GM19043 (cell line): ENCODE measurements around the gene CLEC19A.
"Not testable (repeated sequence)": the region's sequence is repeated elsewhere in the genome, so short reads cannot be mapped to it uniquely, and the experiment has no call there.

ENCODE experiments used
- ATAC-seq: cut with Tn5 transposase; IDR thresholded peaks from one replicate; pipeline ENCODE4 v1.9.1; 2021; ENCODE audit warnings: low read depth; ENCODE audit not compliant: unreplicated experiment

CLEC19A gene

DNA sequence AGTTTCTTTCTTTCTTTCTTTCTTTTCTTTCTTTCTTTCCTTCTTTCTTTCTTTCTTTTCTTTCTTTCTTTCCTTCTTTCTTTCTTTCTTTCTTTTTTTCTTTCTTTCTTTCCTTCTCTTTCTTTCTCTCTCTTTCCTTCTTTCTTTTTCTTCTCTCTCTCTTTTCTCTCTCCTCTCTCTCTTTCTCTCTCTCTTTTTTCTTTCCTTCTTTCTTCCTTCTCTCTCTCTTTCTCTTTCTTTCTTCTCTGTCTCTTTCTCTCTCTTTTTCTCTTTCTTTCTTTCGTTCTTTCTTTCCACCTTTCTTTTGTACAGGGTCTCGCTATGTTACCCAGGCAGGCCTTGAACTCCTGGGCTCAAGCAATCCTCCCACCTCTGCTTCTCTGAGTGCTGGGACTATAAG is 35.7 kb downstream of the CLEC19A start:
- not testable (repeated sequence) for ATAC-seq

DNA sequence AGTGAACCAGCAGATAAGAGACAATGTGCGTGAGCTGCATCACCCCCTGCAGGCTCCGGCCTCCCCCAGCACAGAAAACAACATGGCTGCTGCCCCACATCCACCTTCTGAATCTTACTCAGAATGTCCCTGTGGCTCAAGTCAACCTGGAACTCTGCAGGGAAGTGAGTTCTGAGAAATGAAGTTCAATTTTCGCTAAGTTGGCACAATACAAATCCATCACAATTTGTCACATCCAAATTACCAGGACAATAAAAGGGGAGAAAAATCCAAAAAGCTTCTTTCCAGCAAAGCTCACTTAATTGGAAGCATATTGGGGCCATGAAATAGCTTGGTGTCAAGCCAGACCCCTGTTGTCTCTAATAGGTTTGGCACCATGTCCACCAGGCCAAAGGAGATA is 38.1 kb downstream of the CLEC19A start:
- no peak for ATAC-seq

DNA sequence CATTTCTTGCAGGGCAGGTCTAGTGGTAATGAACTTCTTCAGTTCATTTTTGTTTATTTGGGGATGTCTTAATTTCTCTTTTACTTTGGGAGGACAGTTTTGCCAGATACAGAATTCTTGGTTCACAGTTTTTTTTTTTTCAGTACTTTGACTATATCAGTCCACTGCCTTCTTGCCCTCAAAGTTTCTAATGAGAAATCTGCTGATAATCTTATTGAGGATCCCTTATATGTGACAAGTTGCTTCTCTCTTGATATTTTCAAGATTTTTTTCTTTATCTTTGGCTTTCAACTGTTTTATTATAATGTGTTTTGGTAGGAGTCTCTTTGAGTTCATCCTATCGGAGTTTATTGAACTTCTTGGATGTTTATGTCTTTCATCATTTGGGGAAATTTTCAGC is 42.8 kb downstream of the CLEC19A start:
- ATAC-seq, result no peak

DNA sequence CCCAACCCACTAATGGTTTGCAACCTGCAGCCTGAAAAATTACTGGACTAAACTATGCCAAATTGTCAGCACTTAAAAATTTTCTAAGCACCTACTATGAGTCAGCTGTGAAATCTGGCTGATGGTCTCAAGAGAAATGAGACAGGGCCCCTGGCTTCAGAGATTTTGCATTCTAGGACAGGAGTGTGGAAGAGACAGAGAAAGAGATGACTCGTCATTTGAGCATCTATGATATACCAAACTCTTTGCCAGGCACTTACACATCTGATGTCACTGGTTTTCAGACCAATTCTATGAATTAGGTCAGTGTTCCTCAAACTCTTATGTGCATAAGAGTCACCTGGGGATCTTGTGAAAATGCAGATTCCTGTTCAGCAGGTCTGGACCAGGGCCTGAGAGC is 44.4 kb downstream of the CLEC19A start:
- ATAC-seq, result no peak

DNA sequence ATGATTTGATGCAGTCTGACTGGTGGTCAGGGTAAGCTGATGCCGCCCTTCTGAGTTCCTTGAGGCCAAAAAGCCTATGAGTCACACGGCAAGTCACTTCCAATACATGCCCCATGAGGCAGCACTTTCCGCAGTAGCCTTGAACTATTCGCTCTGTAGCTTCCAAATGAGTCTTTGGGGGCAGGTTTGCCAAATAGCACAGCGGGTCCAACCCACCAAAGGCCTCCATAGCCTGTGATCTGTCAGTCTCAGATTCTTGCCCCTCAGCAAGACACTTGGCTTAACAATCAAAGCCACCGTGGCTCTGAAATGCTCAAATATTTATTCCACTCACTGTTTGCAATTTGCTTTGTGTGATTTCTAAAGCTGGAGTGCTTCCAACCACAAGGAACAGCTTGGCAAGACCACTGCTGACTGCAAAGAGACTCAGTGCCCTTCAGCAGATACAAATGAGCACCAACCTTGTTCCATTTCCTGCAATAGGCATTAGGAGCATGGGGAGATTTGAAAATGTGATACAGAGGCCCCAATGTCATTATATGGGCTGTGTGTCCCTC is 45.4 kb downstream of the CLEC19A start:
- ATAC-seq, result no peak

DNA sequence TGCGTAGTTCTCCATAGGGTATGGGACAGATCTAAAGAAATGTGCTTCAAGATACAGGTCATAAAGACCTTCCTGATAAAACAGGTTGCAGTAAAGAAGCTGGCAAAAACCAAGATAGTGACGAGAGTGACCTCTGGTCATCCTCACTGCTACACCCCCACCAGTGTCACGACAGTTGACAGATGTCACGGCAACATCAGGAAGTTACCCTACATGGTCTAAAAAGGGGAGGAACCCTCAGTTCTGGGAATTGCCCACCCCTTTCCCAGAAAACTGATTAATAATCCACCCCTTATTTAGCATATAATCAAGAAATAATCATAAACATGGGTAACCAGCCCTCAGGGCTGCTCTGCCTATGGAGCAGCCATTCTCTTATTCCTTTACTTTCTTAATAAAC is 46.3 kb downstream of the CLEC19A start:
- ATAC-seq, result no peak

DNA sequence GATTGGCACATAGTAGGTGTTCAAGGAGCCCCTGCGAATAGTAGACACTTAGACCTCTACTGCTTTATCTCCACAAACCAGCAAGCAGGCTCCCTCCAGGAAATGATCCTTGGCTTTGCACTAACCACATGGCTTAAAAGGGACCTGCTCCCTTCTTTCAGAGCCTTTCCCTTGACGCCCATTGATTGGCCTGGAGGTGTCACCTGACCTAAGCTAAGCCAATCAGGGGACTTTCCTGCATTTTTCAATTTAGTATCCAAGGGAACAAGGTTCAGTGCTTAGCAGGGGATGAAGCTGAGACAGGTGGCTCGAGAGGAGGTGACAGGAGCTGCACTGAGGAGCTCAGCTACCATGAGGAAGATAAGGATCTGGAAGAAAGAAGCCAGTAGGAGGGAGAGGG is 52.8 kb downstream of the CLEC19A start:
- no peak for ATAC-seq

DNA sequence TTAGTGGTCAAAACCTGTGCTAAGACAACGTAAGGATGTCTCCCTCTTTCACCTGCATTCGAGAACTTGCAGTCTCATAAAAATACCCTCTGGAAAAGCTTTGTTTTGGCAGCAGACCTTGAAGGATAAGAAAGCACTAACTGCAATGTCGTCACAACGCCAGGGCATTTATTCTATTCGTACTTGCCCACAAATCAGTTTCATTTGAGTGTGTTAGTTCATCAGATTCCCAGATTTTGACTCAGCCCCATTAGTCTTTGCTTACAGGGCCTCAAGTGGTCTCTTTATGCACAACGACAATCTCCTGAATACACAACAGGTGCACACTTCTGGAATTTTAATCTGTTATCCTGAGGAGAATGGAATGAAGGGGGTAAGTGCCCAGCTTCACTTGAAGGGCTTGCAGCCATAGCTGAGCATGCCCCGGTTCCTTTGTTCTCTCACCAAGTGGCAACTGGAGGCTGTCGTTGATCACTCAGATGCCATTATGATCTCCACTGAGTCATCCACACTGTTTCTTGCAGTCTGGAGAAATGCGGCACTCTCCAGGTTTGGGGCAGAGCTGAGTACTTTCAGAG is 58.8 kb downstream of the CLEC19A start:
- no peak for ATAC-seq

GRCh38 chr16:19344980-19345379 is 59.4 kb downstream of the CLEC19A start:
- ATAC-seq, result no peak

- ATAC-seq, result no peak
These were observed 60.9 kb downstream of the CLEC19A start for GRCh38 chr16:19346335-19346922.

DNA sequence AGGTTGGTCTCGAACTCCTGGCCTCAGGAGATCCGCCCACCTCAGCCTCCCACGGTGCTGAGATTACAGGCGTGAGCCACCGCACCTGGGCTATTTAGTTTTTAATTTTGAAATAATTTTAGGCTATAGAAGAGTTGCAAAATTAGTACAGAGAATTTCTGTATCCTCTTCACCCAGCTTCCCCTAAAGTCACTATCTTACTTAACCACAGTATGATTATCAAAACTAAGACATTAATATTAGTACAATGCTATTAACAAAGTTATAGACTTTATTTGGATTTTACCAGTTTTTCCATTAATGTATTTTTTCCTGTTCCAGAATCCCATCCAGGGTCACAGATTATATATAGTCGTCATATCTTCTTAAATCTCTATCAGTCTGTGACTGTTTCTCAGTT is 62.6 kb downstream of the CLEC19A start:
- ATAC-seq, result no peak

GRCh38 chr16:19348578-19349315 is 63.2 kb downstream of the CLEC19A start:
- ATAC-seq, result no peak

DNA sequence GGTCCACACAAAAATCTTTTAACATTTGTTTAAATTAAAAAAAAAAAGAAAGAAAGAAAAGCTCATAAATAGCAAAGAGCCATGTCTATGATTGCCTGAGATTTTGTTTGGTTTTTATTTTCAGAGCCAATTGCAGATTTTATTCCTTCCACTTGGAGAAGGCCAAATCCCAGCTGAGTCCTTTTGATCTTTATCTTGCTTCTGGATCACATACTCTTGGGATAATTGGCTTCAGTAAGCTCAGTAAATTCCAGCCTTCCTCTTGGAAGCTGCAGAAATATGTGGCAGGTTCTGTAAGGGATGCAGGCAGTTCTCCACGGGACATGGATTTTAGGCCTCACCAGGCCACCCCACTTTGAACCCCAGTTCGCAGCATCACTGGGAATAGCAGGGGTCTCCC is 68.8 kb downstream of the CLEC19A start:
- no peak for ATAC-seq

- ATAC-seq, result no peak
These were observed 70.8 kb downstream of the CLEC19A start for GRCh38 chr16:19356024-19356952.

DNA sequence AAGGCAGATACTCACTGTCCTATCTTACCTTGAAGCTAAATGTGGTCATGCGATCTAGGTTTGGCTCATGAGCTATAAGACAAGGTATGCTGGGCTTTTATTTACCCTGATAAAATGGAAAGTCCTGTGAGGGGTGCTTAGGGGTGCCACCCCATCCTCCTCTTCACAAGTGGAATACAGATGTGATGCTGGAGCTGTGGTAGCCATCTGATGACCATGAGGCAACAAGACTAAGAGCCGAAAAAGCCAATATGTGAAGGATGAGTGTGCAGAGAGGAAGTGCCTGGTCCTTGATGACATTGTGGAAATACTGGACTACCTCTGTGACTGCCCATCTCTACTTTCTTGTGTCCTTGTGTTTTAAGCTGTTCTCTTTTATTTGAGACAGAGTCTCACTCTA is 74.0 kb downstream of the CLEC19A start:
- no peak for ATAC-seq
